Breast epithelium (tissue), 4 donors: ENCODE measurements around the gene NR5A2. TPM values are rescaled to one million over a fixed set of nuclear protein-coding genes. Genes with fewer than 3 reads are reported as not detected.

Source experiments
- DNase-seq, 2 donors: peaks; one replicate each; pipeline ENCODE4 v3.0.0-alpha.2; 2019; ENCODE audit warnings: low spot score in 2 of 2
- H3K27ac ChIP-seq, 2 donors: fragments of 200-600 bp; sonication (generic) in 1 of 2; one replicate each; pipeline ENCODE4 v1.5.1; 2016 to 2019; ENCODE audit warnings: mild to moderate bottlenecking in 1 of 2
- H3K27me3 ChIP-seq, 2 donors: fragments of 200-600 bp; sonication (generic) in 1 of 2; one replicate each; pipeline versions ENCODE4 v1.5.1 to v1.6.0; 2017 to 2019; ENCODE audit warnings: control low read depth in 1 of 2, mild to moderate bottlenecking in 1 of 2
- H3K36me3 ChIP-seq: fragments of 200-600 bp; one replicate; pipeline ENCODE4 v1.5.1; 2019
- H3K4me1 ChIP-seq, 2 donors: fragments of 200-600 bp; sonication (generic); one replicate each; pipeline ENCODE4 v1.5.1; 2016 to 2019; ENCODE audit warnings: control low read depth in 1 of 2
- H3K4me3 ChIP-seq, 3 donors: fragments of 200-600 bp; sonication (generic); 1 replicate in 2 of 3; 2 replicates in 1 of 3; pipeline ENCODE4 v1.5.1; 2016 to 2019; ENCODE audit warnings: mild to moderate bottlenecking in 3 of 3, moderate library complexity in 2 of 3
- H3K9me3 ChIP-seq, 2 donors: fragments of 200-600 bp; sonication (generic) in 1 of 2; one replicate each; pipeline ENCODE4 v1.5.1; 2016 to 2019; ENCODE audit warnings: control low read depth in 1 of 2
- CTCF ChIP-seq, 3 donors: fragments of 450-650 bp; IDR thresholded peaks; one replicate each; pipeline ENCODE4 v1.5.1; 2016 to 2017; ENCODE audit warnings: antibody characterized with exemption in 3 of 3, mild to moderate bottlenecking in 3 of 3, moderate library complexity in 3 of 3
- POLR2A ChIP-seq: fragments of 450-650 bp; IDR thresholded peaks from one replicate; pipeline ENCODE4 v1.6.1; 2016; ENCODE audit warnings: antibody characterized with exemption, mild to moderate bottlenecking, moderate library complexity
- POLR2AphosphoS5 ChIP-seq, 3 donors: sonication (generic); formaldehyde crosslinking; IDR thresholded peaks; one replicate each; pipeline ENCODE4 v1.6.1; 2017; ENCODE audit warnings: antibody characterized with exemption in 3 of 3
- intact Hi-C: fragments of 100-400 bp; cut with DNase I; formaldehyde crosslinking; loops from one replicate; pipeline ENCODE4 v1.15.1; 2023; ENCODE audit warnings: low total_unique reads
- total RNA-seq, 3 donors: library from RNA; depleted of rRNA; stranded (reverse); fragments of >200 nt; gene quantifications; one replicate each; pipeline ENCODE4 v1.1.0, GENCODE V29; 2016

NR5A2 gene
- total RNA-seq, 3 donors from 2014 or later = 4.1 to 5.6 (median 4.9) TPM

- H3K4me1 ChIP-seq = peaks cover 0 to 14% of the 10 kb centered on the region in 2 donors
- no peak for DNase-seq
These were observed 11.7 kb downstream of the NR5A2 start for GRCh38 chr1:200038981-200039848.

GRCh38 chr1:200039849-200040474 lies 12.5 kb downstream of the NR5A2 start:
- no peak for DNase-seq
- H3K4me1 ChIP-seq = peaks cover 0 to 14% of the 10 kb centered on the region in 2 donors
- intact Hi-C loops = no loop called here
- no peaks in the 10 kb centered on the region for H3K36me3 ChIP-seq
- peaks cover 2 to 100% of the 10 kb centered on the region in 2 donors for H3K27me3 ChIP-seq
- peak overlapping the region; percentile 46 to 72 (median 48) for H3K4me3 ChIP-seq
- no peak for TF ChIP-seq POLR2A
- peak overlapping the region in 1 of 2 donors; percentile 43 for H3K27ac ChIP-seq
- H3K9me3 ChIP-seq = no peaks in the 10 kb centered on the region

More at GRCh38 chr1:200038981-200039848, 11.7 kb downstream of the NR5A2 start:
- Histone ChIP-seq H3K9me3 (no peaks in the 10 kb centered on the region), H3K27me3 (peaks cover 2 to 100% of the 10 kb centered on the region in 2 donors), H3K36me3 (no peaks in the 10 kb centered on the region), H3K4me3 (peak overlapping the region; percentile 46 to 72 (median 48)), H3K27ac (peak overlapping the region in 1 of 2 donors; percentile 43)
- intact Hi-C loops = no loop called here
- TF ChIP-seq CTCF (IDR thresholded peaks at IDR 0.05) (no peak), POLR2AphosphoS5 (IDR thresholded peaks at IDR 0.05) (no peak), POLR2A (no peak)

- no peaks in the 10 kb centered on the region for H3K9me3 ChIP-seq
- intact Hi-C loops = no loop called here
- DNase-seq = no peak
- peaks cover 0 to 14% of the 10 kb centered on the region in 2 donors for H3K4me1 ChIP-seq
- peak overlapping the region; percentile 29 to 43 for H3K27ac ChIP-seq
- H3K4me3 ChIP-seq = peak overlapping the region; percentile 46 to 72 (median 48)
- no peaks in the 10 kb centered on the region for H3K36me3 ChIP-seq
- TF ChIP-seq POLR2AphosphoS5 (IDR thresholded peaks at IDR 0.05) = peak in 1 of 3 donors; percentile 8
- TF ChIP-seq CTCF (IDR thresholded peaks at IDR 0.05) = no peak
- H3K27me3 ChIP-seq = peaks cover 2 to 100% of the 10 kb centered on the region in 2 donors
These were observed 13.1 kb downstream of the NR5A2 start for GRCh38 chr1:200040481-200041138.

- peaks cover 2 to 99% of the 10 kb centered on the region in 2 donors for H3K27me3 ChIP-seq
- peaks cover 0 to 14% of the 10 kb centered on the region in 2 donors for H3K4me1 ChIP-seq
- H3K27ac ChIP-seq = peak overlapping the region; percentile 29 to 43
- H3K9me3 ChIP-seq = no peaks in the 10 kb centered on the region
- intact Hi-C loops = no loop called here
- TF ChIP-seq CTCF (IDR thresholded peaks at IDR 0.05) (no peak), POLR2A (no peak), POLR2AphosphoS5 (IDR thresholded peaks at IDR 0.05) (no peak)
- DNase-seq = no peak
- H3K36me3 ChIP-seq = no peaks in the 10 kb centered on the region
- peak overlapping the region; percentile 46 to 72 (median 48) for H3K4me3 ChIP-seq
These were observed 14.0 kb downstream of the NR5A2 start for GRCh38 chr1:200041337-200042118.

GRCh38 chr1:200042119-200042551 lies 14.6 kb downstream of the NR5A2 start:
- Histone ChIP-seq H3K36me3 (no peaks in the 10 kb centered on the region), H3K9me3 (no peaks in the 10 kb centered on the region), H3K4me3 (peak overlapping the region; percentile 37 to 58 (median 46)), H3K27me3 (peaks cover 2 to 93% of the 10 kb centered on the region in 2 donors), H3K4me1 (peaks cover 0 to 14% of the 10 kb centered on the region in 2 donors), H3K27ac (peak overlapping the region; percentile 29 to 56)
- intact Hi-C loops = no loop called here
- no peak for DNase-seq
- TF ChIP-seq CTCF (IDR thresholded peaks at IDR 0.05) = no peak
- no peak for TF ChIP-seq POLR2AphosphoS5 (IDR thresholded peaks at IDR 0.05)
- no peak for TF ChIP-seq POLR2A
